PC-9 (cell line): ENCODE measurements around the gene HTRA1. TPM values are rescaled to one million over a fixed set of nuclear protein-coding genes. Genes with fewer than 3 reads are reported as not detected.

Source experiments
- BruUV-seq: library from RNA; stranded (reverse); fragments of 400-500 nt; replicated peaks from 2 replicates; lab custom pipeline; 2021; lab: Mats Ljungman, UMichigan
- CTCF ChIA-PET: fragments of 300-600 bp; sonication (Branson Sonifier 250); formaldehyde crosslinking; loops from one replicate; lab custom pipeline; 2022; ENCODE audit warnings: antibody characterized with exemption; lab: Charles Lee
- POLR2A ChIA-PET: fragments of 300-600 bp; sonication (Branson Sonifier 250); formaldehyde crosslinking; loops from one replicate; lab custom pipeline; 2022; ENCODE audit warnings: antibody characterized with exemption; ENCODE audit not compliant: unreplicated experiment; lab: Charles Lee
- DNase-seq, 2 experiments: peaks; one replicate each; pipeline versions ENCODE4 v3.0.0 to v3.0.0-alpha.2; 2015 to 2022; ENCODE audit warnings: mixed read lengths in 1 of 2
- H2AFZ ChIP-seq: fragments of 200-600 bp; sonication (generic); 2 replicates; pipeline ENCODE4 v1.8.1; 2017; ENCODE audit warnings: antibody characterized with exemption
- H3F3A ChIP-seq: fragments of 200-600 bp; sonication (generic); 2 replicates; pipeline ENCODE4 v1.8.1; 2017; ENCODE audit warnings: antibody characterized with exemption, mild to moderate bottlenecking, low read depth; ENCODE audit not compliant: insufficient read depth
- H3K27ac ChIP-seq: fragments of 200-600 bp; sonication (generic); 2 replicates; pipeline ENCODE4 v1.6.1; 2016; ENCODE audit warnings: mixed run types
- H3K27me3 ChIP-seq: fragments of 200-600 bp; sonication (generic); 2 replicates; pipeline ENCODE4 v1.6.1; 2016; ENCODE audit warnings: low read depth, mixed run types; ENCODE audit not compliant: insufficient read depth
- H3K36me3 ChIP-seq: fragments of 200-600 bp; sonication (generic); 2 replicates; pipeline ENCODE4 v1.6.1; 2016; ENCODE audit warnings: low read depth, mixed run types
- H3K4me1 ChIP-seq: fragments of 200-600 bp; sonication (generic); replicated peaks from 2 replicates; pipeline ENCODE4 v1.6.1; 2016; ENCODE audit warnings: mixed run types; ENCODE audit not compliant: insufficient read depth
- H3K4me2 ChIP-seq: fragments of 200-600 bp; sonication (generic); 2 replicates; pipeline ENCODE4 v1.6.1; 2017; ENCODE audit warnings: mixed run types
- H3K4me3 ChIP-seq: fragments of 200-600 bp; sonication (generic); 2 replicates; pipeline ENCODE4 v1.6.1; 2016; ENCODE audit warnings: mixed run types
- H3K79me2 ChIP-seq: fragments of 200-600 bp; sonication (generic); 2 replicates; pipeline ENCODE4 v1.6.1; 2017; ENCODE audit warnings: low read depth, mixed run types
- H3K9me2 ChIP-seq: fragments of 200-600 bp; sonication (generic); 2 replicates; pipeline ENCODE4 v1.8.1; 2017; ENCODE audit warnings: mild to moderate bottlenecking; ENCODE audit not compliant: insufficient read depth
- H3K9me3 ChIP-seq: fragments of 200-600 bp; sonication (generic); 2 replicates; pipeline ENCODE4 v1.8.1; 2016; ENCODE audit warnings: low read depth; ENCODE audit not compliant: insufficient read depth
- H4K20me1 ChIP-seq: fragments of 200-600 bp; sonication (generic); 2 replicates; pipeline ENCODE4 v1.8.1; 2017; ENCODE audit not compliant: insufficient read depth
- EZH2 ChIP-seq: fragments of 200-600 bp; sonication (generic); IDR thresholded peaks from 2 replicates; pipeline ENCODE4 v1.8.0; 2017; ENCODE audit warnings: antibody characterized with exemption, low read depth
- intact Hi-C: fragments of 100-400 bp; cut with micrococcal nuclease; formaldehyde crosslinking; loops from one replicate; pipeline ENCODE4 v1.10.0; 2022; ENCODE audit not compliant: unreplicated experiment
- total RNA-seq: library from RNA; stranded (reverse); gene quantifications from 2 replicates; pipeline ENCODE4 v1.2.3, GENCODE V29; 2021
- TF ChIP-seq, protein P1 (sequence below): fragments of 200-600 bp; sonication (generic); conservative IDR thresholded peaks from 2 replicates; pipeline ENCODE4 v1.6.1; 2017; ENCODE audit warnings: mixed run types, antibody characterized with exemption, mild to moderate bottlenecking, moderate library complexity

Gene HTRA1
- total RNA-seq, 1 experiment from 2014 or later = 18.0 TPM

- no TSS peak for BruUV-seq
- no peaks in the 10 kb centered on the region for H3F3A ChIP-seq
- no peak overlapping the region for H3K4me2 ChIP-seq
- no peak overlapping the region for H3K4me3 ChIP-seq
- TF ChIP-seq, protein P1, sequence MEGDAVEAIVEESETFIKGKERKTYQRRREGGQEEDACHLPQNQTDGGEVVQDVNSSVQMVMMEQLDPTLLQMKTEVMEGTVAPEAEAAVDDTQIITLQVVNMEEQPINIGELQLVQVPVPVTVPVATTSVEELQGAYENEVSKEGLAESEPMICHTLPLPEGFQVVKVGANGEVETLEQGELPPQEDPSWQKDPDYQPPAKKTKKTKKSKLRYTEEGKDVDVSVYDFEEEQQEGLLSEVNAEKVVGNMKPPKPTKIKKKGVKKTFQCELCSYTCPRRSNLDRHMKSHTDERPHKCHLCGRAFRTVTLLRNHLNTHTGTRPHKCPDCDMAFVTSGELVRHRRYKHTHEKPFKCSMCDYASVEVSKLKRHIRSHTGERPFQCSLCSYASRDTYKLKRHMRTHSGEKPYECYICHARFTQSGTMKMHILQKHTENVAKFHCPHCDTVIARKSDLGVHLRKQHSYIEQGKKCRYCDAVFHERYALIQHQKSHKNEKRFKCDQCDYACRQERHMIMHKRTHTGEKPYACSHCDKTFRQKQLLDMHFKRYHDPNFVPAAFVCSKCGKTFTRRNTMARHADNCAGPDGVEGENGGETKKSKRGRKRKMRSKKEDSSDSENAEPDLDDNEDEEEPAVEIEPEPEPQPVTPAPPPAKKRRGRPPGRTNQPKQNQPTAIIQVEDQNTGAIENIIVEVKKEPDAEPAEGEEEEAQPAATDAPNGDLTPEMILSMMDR = no peak
- TF ChIP-seq EZH2 = no peak
- no peak overlapping the region for H3K27ac ChIP-seq
- DNase-seq = no peak
- H4K20me1 ChIP-seq = no peaks in the 10 kb centered on the region
- CTCF ChIA-PET = interaction anchor here (0.9 kb wide), 1 partner anchor 34 kb away, joined by 5 read pairs; no protein-coding TSS in a partner anchor
- POLR2A ChIA-PET = no interaction called here
- H3K9me3 ChIP-seq = no peaks in the 10 kb centered on the region
- intact Hi-C loops = no loop called here
- no peaks in the 10 kb centered on the region for H3K79me2 ChIP-seq
- H3K36me3 ChIP-seq = no peaks in the 10 kb centered on the region
- no peak overlapping the region for H2AFZ ChIP-seq
- H3K9me2 ChIP-seq = no peaks in the 10 kb centered on the region
- H3K4me1 ChIP-seq = peaks cover 9% of the 10 kb centered on the region
- H3K27me3 ChIP-seq = no peaks in the 10 kb centered on the region
Measured at GRCh38 chr10:122531261-122531660, 69.9 kb downstream of the HTRA1 start.

GRCh38 chr10:122531939-122532338 lies 70.6 kb downstream of the HTRA1 start:
- no peak overlapping the region for H2AFZ ChIP-seq
- H3K9me3 ChIP-seq = no peaks in the 10 kb centered on the region
- no peak overlapping the region for H3K4me3 ChIP-seq
- peak; percentile 66 to 77 for DNase-seq
- intact Hi-C loops = no loop called here
- H3K27ac ChIP-seq = no peak overlapping the region
- ChIA-PET POLR2A (no interaction called here), CTCF (no interaction called here)
- no peaks in the 10 kb centered on the region for H4K20me1 ChIP-seq
- H3F3A ChIP-seq = no peaks in the 10 kb centered on the region
- TF ChIP-seq, protein P1 = no peak
- TF ChIP-seq EZH2 = no peak
- BruUV-seq = no TSS peak
- no peaks in the 10 kb centered on the region for H3K27me3 ChIP-seq
- H3K79me2 ChIP-seq = no peaks in the 10 kb centered on the region
- no peaks in the 10 kb centered on the region for H3K9me2 ChIP-seq
- no peaks in the 10 kb centered on the region for H3K36me3 ChIP-seq
- H3K4me1 ChIP-seq = peaks cover 9% of the 10 kb centered on the region
- H3K4me2 ChIP-seq = no peak overlapping the region

GRCh38 chr10:122532601-122533296 lies 71.4 kb downstream of the HTRA1 start:
- H3K27ac ChIP-seq = no peak overlapping the region
- intact Hi-C loops = no loop called here
- H3F3A ChIP-seq = no peaks in the 10 kb centered on the region
- H3K79me2 ChIP-seq = no peaks in the 10 kb centered on the region
- no peak overlapping the region for H3K4me2 ChIP-seq
- no peak for TF ChIP-seq EZH2
- TF ChIP-seq, protein P1 = no peak
- H3K4me1 ChIP-seq = peaks cover 9% of the 10 kb centered on the region
- no peaks in the 10 kb centered on the region for H3K9me3 ChIP-seq
- CTCF ChIA-PET = no interaction called here
- H2AFZ ChIP-seq = no peak overlapping the region
- POLR2A ChIA-PET = no interaction called here
- no peaks in the 10 kb centered on the region for H3K9me2 ChIP-seq
- no peak overlapping the region for H3K4me3 ChIP-seq
- H3K36me3 ChIP-seq = no peaks in the 10 kb centered on the region
- H3K27me3 ChIP-seq = no peaks in the 10 kb centered on the region
- no peak for DNase-seq
- BruUV-seq = no TSS peak
- no peaks in the 10 kb centered on the region for H4K20me1 ChIP-seq
